Transverse colon (tissue), 4 donors: ENCODE results near the gene SLC26A6. TPM values are rescaled to one million over a fixed set of nuclear protein-coding genes. Genes with fewer than 3 reads are reported as not detected.

Experiments used
- DNase-seq: peaks from one replicate; pipeline ENCODE4 v3.0.0-alpha.2; 2019
- H3K27ac ChIP-seq, 4 donors: fragments of 200-600 bp; sonication (generic); 2 replicates each; pipeline ENCODE4 v1.5.1; 2016 to 2018; ENCODE audit warnings: inconsistent platforms in 4 of 4
- H3K27me3 ChIP-seq: fragments of 200-600 bp; sonication (generic); 2 replicates; pipeline ENCODE4 v1.5.1; 2017; ENCODE audit warnings: inconsistent platforms
- H3K36me3 ChIP-seq, 4 donors: fragments of 200-600 bp; sonication (generic); 2 replicates each; pipeline ENCODE4 v1.5.1; 2017 to 2019; ENCODE audit warnings: inconsistent platforms in 4 of 4
- H3K4me1 ChIP-seq, 4 donors: fragments of 200-600 bp; sonication (generic); 2 replicates each; pipeline ENCODE4 v1.5.1; 2017 to 2020; ENCODE audit warnings: inconsistent platforms in 4 of 4
- H3K4me3 ChIP-seq, 4 donors: fragments of 200-600 bp; sonication (generic); 1 replicate in 1 of 4; 2 replicates in 3 of 4; pipeline versions ENCODE4 v1.5.1 to v1.6.1; 2017 to 2019; ENCODE audit warnings: inconsistent platforms in 4 of 4
- H3K9me3 ChIP-seq, 2 donors: fragments of 200-600 bp; sonication (generic); 2 replicates each; pipeline ENCODE4 v1.5.1; 2017 to 2019; ENCODE audit warnings: inconsistent platforms in 2 of 2
- EP300 ChIP-seq: sonication (generic); formaldehyde crosslinking; IDR thresholded peaks from one replicate; pipeline ENCODE4 v1.6.1; 2017; ENCODE audit warnings: antibody characterized with exemption, low read depth
- POLR2A ChIP-seq: fragments of 450-650 bp; IDR thresholded peaks from one replicate; pipeline ENCODE4 v1.6.1; 2016; ENCODE audit warnings: antibody characterized with exemption, mild to moderate bottlenecking, moderate library complexity
- POLR2AphosphoS5 ChIP-seq, 3 donors: sonication (generic); formaldehyde crosslinking; IDR thresholded peaks; one replicate each; pipeline ENCODE4 v1.6.1; 2016; ENCODE audit warnings: antibody characterized with exemption in 3 of 3
- WGBS, 2 donors: methylation state at CpG; one replicate each; pipeline ENCODE4 v1.1.5; 2018; ENCODE audit warnings: low coverage in 1 of 2; 5-methylcytosine and 5-hydroxymethylcytosine counted together
- in situ Hi-C, 4 donors: fragments of 200-750 bp; cut with MboI; loops; one replicate each; pipeline versions ENCODE4 v1.15.0 to v1.15.1; 2017; ENCODE audit warnings: low sequenced_read_pairs in 3 of 4, low pct_ligation_motif_present in 1 of 4, low pct_unique_long_range_greater_than_20kb in 1 of 4
- intact Hi-C: fragments of 100-400 bp; cut with DNase I; formaldehyde crosslinking; loops from one replicate; pipeline ENCODE4 v1.15.1; 2023; ENCODE audit warnings: low total_unique reads
- total RNA-seq, 4 donors: library from RNA; depleted of rRNA; stranded (reverse); fragments of >200 nt; gene quantifications; one replicate each; pipeline ENCODE4 v1.1.0, GENCODE V29; 2016
- TF ChIP-seq, protein P1 (sequence below), 5 experiments: fragments of 200-600 bp in 3 of 5; fragments of 450-650 bp in 2 of 5; sonication (generic) in 3 of 5; IDR thresholded peaks; 1 replicate in 2 of 5; 2 replicates in 3 of 5; pipeline ENCODE4 v1.5.1; 2016 to 2017; ENCODE audit warnings: antibody characterized with exemption in 5 of 5, inconsistent platforms in 3 of 5, mild to moderate bottlenecking in 2 of 5, moderate library complexity in 1 of 5

Gene SLC26A6
- total RNA-seq, 4 donors from 2014 or later = 134 to 282 (median 193) TPM

DNA sequence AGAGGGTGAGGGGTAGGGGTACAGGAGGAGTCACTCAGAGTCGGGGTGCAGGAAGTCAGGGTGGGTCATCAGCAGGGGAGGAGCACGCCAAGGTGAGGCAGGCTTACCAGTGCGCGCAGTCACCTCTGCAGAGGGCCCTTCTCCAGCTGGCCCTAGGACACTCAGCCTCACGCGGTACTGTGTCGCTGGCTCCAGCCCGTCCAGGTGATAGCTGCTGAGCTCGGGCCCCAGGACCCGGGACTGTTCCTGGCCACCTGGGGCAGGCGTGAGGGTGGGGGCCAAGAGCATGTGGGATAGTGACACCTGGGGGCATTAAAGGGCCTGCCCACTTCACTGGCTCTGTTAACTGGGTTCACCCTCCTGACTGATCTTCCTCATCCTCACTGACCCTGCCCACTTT is 47.6 kb downstream of the SLC26A6 start:
- Histone ChIP-seq H3K4me1 (no peaks in the 10 kb centered on the region), H3K4me3 (no peak overlapping the region), H3K27me3 (no peaks in the 10 kb centered on the region), H3K27ac (no peak overlapping the region), H3K9me3 (no peaks in the 10 kb centered on the region), H3K36me3 (no peaks in the 10 kb centered on the region)
- TF ChIP-seq POLR2A (no peak), POLR2AphosphoS5 (IDR thresholded peaks at IDR 0.05) (no peak), EP300 (no peak)
- TF ChIP-seq, protein P1, sequence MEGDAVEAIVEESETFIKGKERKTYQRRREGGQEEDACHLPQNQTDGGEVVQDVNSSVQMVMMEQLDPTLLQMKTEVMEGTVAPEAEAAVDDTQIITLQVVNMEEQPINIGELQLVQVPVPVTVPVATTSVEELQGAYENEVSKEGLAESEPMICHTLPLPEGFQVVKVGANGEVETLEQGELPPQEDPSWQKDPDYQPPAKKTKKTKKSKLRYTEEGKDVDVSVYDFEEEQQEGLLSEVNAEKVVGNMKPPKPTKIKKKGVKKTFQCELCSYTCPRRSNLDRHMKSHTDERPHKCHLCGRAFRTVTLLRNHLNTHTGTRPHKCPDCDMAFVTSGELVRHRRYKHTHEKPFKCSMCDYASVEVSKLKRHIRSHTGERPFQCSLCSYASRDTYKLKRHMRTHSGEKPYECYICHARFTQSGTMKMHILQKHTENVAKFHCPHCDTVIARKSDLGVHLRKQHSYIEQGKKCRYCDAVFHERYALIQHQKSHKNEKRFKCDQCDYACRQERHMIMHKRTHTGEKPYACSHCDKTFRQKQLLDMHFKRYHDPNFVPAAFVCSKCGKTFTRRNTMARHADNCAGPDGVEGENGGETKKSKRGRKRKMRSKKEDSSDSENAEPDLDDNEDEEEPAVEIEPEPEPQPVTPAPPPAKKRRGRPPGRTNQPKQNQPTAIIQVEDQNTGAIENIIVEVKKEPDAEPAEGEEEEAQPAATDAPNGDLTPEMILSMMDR (IDR thresholded peaks at IDR 0.05) = no peak
- in situ Hi-C loops = no loop called here
- intact Hi-C loops = no loop called here
- WGBS, 2 donors = 79% methylated on average over 11 of the region's 11 CpGs; no CpG with 5 or more reads in 1 of the 2 donors
- DNase-seq = no peak

DNA sequence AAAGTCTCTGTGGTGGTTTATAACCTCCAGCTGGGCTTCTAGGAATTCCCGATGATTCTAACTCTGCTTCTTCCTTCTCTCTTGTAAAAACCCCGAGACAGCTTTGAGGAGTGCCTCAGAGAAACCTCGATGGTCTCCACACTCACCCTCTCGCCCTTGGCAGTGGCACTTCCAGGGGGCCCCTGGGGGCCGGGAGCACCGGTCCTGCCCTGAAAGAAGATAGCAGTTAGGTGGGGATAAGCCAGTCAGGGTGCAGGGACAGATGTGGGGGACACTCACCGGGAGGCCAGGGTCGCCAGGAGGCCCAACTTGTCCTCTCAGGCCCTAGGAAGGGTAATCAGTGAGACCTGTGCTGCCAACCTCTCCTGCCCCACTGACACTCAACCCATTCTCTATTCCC is 49.9 kb downstream of the SLC26A6 start:
- WGBS, 2 donors = 80% methylated on average over 8 of the region's 8 CpGs; no CpG with 5 or more reads in 1 of the 2 donors
- TF ChIP-seq, protein P1 (IDR thresholded peaks at IDR 0.05) = no peak
- H3K9me3 ChIP-seq = no peaks in the 10 kb centered on the region
- H3K36me3 ChIP-seq = no peaks in the 10 kb centered on the region
- no peak overlapping the region for H3K27ac ChIP-seq
- no peaks in the 10 kb centered on the region for H3K4me1 ChIP-seq
- in situ Hi-C loops (no loop called here), intact Hi-C loops (no loop called here)
- no peak overlapping the region for H3K4me3 ChIP-seq
- H3K27me3 ChIP-seq = no peaks in the 10 kb centered on the region
- DNase-seq = no peak

GRCh38 chr3:48584836-48585235 is 50.4 kb downstream of the SLC26A6 start:
- Histone ChIP-seq H3K4me1 (no peaks in the 10 kb centered on the region), H3K4me3 (no peak overlapping the region), H3K36me3 (no peaks in the 10 kb centered on the region), H3K27me3 (no peaks in the 10 kb centered on the region), H3K27ac (no peak overlapping the region), H3K9me3 (no peaks in the 10 kb centered on the region)
- 70% methylated on average over 9 of the region's 9 CpGs; no CpG with 5 or more reads in 1 of the 2 donors for WGBS, 2 donors
- no peak for DNase-seq
- intact Hi-C loops = no loop called here
- TF ChIP-seq POLR2AphosphoS5 (IDR thresholded peaks at IDR 0.05) (no peak), EP300 (no peak), POLR2A (no peak)
- TF ChIP-seq, protein P1 (IDR thresholded peaks at IDR 0.05) = no peak
- in situ Hi-C loops = no loop called here

DNA sequence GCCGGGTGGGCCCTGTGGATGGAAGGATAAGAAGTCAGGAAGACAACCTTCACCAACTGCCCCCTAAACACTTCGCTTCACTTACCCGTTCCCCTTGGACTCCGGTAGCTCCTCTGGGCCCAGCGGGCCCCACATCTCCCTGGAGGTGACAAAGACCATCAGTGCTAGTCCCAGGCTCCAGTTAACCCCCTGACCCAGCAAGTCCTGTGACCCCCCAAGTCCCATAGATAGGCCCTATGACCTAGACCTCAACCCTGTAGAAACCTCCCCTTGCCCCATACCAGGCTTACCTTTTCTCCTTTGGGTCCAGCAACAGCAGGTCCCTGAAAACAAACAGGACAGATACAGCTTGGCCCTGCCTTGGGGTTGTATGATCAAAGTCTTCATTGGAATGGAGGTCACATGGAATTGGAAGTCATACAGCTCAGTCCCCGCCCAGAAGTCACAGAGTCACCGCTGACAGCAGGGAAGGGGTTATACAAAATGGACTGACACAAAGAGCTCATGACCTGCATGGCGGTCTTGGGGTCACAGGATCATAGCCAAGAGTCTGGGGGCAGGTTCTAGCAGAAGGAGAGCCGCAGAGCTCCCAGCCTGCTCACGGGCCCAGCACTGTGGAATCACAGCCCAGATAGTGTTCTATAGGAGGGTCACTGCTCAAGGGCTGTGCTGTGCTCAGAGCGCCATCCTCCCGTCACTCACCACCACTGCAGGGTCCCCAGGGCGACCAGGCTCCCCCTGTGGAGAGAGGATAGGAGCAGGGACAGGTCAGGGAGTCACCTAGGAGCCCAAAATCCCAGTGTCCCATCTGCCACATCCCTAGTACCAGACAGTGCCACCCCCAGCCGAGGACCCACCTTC is 53.4 kb downstream of the SLC26A6 start:
- Histone ChIP-seq H3K27ac (no peak overlapping the region), H3K27me3 (no peaks in the 10 kb centered on the region), H3K36me3 (no peaks in the 10 kb centered on the region), H3K4me1 (no peaks in the 10 kb centered on the region), H3K4me3 (no peak overlapping the region), H3K9me3 (no peaks in the 10 kb centered on the region)
- in situ Hi-C loops (no loop called here), intact Hi-C loops (no loop called here)
- no peak for DNase-seq
- TF ChIP-seq EP300 = no peak
- no peak for TF ChIP-seq POLR2A
- TF ChIP-seq, protein P1 (IDR thresholded peaks at IDR 0.05) = no peak
- TF ChIP-seq POLR2AphosphoS5 (IDR thresholded peaks at IDR 0.05) = no peak
- 85% methylated on average over 14 of the region's 14 CpGs; no CpG with 5 or more reads in 1 of the 2 donors for WGBS, 2 donors
